ENCODE results near the gene VPS51.

Gene VPS51

DNA sequence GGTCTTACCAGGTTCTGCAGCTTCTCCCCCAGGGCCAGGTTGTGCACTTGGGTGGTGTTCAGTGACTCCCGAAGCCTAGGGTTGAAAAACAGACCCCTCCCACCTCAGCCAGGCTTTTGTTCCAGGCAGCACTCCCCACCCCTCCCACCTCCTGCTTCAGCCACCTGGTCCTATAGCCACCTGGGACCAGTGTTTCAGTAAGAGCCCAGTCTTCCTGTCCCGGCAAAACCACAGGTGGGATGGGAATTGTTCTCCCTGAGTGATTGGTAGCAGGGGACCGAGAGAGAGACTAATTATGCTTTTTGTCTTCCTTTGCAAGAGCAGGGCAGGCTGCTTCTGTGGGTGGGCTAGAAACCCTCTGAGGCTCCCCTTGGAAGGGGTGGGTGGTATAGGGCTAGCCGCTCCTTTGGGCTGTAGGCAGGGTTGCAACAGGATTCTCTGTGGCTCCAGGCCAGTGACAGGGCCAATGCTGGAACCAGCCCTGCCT is 29.2 kb upstream of the VPS51 start:
- DNase-seq (ENCODE audit: low read depth, low spot score) = no peak
- Histone ChIP-seq H3K4me3 (no peak overlapping the region), H3K9ac (ENCODE audit: insufficient read length) (no peak overlapping the region), H3K9me3 (ENCODE audit: low read depth, low read length) (no peaks in the 10 kb centered on the region), H3K36me3 (ENCODE audit: insufficient read depth, low read length) (no peaks in the 10 kb centered on the region), H3K27ac (no peak overlapping the region)
- no peak for TF ChIP-seq FOXP2 (optimal IDR thresholded peaks at IDR 0.05; ENCODE audit: control extremely low read depth, extremely low read length, insufficient read depth)
- no peak for TF ChIP-seq POLR2AphosphoS5 (IDR thresholded peaks at IDR 0.05; ENCODE audit: borderline replicate concordance, low read depth, low read length)
- TF ChIP-seq EZH2 (IDR thresholded peaks at IDR 0.05) = no peak

DNA sequence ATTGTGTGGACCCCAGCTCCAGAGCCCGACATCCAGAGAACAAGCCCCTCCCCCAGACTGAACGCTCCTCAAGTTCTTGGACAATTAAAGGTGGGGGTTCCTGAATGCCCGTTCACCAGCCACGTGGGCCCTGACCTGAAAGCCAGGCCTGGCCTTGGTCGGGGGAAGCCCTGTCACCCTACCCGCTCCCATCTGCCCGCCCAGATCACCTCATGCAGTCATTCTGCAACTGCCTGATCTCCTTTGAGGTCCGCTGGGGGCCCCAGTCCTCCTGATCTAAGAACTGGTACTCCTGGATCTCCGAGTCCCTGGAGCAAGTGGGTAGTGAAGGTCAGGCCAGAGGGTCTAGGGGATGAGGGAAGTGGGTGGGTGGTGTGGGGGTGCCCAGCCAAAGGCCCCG is 28.6 kb upstream of the VPS51 start:
- Histone ChIP-seq H3K9me3 (ENCODE audit: low read depth, low read length) (no peaks in the 10 kb centered on the region), H3K27ac (no peak overlapping the region), H3K9ac (ENCODE audit: insufficient read length) (no peak overlapping the region), H3K4me3 (no peak overlapping the region), H3K36me3 (ENCODE audit: insufficient read depth, low read length) (no peaks in the 10 kb centered on the region)
- TF ChIP-seq POLR2AphosphoS5 (IDR thresholded peaks at IDR 0.05; ENCODE audit: borderline replicate concordance, low read depth, low read length) (no peak), FOXP2 (optimal IDR thresholded peaks at IDR 0.05; ENCODE audit: control extremely low read depth, extremely low read length, insufficient read depth) (no peak), EZH2 (IDR thresholded peaks at IDR 0.05) (no peak)
- no peak for DNase-seq (ENCODE audit: low read depth, low spot score)

DNA sequence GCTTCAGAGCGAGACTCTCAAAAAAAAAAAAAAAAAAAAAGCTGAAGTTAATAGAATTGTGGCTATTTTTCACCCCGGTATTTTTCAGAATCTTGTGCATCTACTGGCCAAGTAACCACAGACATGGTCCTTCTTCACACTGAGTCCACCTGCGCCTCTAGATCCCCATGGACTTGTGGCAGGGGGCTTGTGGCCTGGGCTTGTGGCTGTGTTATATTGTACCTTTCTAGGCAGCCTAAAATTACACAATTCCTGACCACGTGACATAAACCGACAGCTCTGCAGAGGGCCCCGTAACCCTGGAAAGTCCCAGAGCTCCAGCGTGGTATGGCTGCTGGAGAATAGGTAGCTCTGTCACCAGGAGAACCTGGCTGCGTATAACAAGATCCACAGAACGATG is 26.8 kb upstream of the VPS51 start:
- DNase-seq (ENCODE audit: low read depth, low spot score) = no peak
- TF ChIP-seq EZH2 (IDR thresholded peaks at IDR 0.05) (no peak), FOXP2 (optimal IDR thresholded peaks at IDR 0.05; ENCODE audit: control extremely low read depth, extremely low read length, insufficient read depth) (no peak), POLR2AphosphoS5 (IDR thresholded peaks at IDR 0.05; ENCODE audit: borderline replicate concordance, low read depth, low read length) (no peak)
- no peak overlapping the region for H3K27ac ChIP-seq

DNA sequence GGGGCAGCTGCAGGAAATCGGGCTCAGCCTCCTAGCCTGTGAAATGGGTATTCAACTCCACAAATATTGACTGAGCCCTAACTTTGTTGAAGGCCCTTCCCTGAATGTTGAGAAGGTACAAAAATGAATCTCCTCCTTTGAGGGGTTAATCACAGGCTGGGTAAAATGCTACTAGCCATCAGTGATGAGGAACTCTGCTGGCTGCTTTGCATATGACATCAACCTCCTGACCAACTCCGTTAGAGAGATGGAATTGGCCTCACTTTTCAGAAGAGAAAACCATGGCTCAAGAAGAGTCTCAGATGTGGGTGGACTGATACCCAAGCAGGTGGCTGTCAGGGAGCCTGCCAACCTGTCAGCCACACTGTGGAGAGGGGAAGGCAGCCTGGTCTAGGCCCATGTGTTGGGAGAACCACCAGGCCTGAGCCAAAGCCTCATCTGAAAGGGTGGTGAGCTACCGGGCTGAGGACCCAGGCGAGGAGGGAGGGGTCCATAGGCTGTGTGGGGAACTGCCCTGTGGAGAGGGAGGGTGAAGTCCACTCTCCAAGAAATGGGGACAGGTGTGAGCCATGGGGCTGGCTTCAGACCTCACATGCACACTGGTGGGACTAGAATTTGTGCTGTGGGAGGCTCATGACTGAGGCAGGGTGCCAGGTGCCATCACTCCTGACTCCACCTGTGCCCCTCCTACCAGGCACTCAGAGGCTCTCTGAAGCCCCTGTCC is 23.9 kb upstream of the VPS51 start:
- no peak for DNase-seq (ENCODE audit: low read depth, low spot score)
- Histone ChIP-seq H3K36me3 (ENCODE audit: insufficient read depth, low read length) (no peaks in the 10 kb centered on the region; the same call in 1 of the 2 replicates), H3K9ac (ENCODE audit: insufficient read length) (no peak overlapping the region), H3K4me3 (no peak overlapping the region), H3K27ac (no peak overlapping the region), H3K9me3 (ENCODE audit: low read depth, low read length) (no peaks in the 10 kb centered on the region)
- TF ChIP-seq POLR2AphosphoS5 (IDR thresholded peaks at IDR 0.05; ENCODE audit: borderline replicate concordance, low read depth, low read length) = no peak
- TF ChIP-seq FOXP2 (optimal IDR thresholded peaks at IDR 0.05; ENCODE audit: control extremely low read depth, extremely low read length, insufficient read depth) = no peak
- TF ChIP-seq EZH2 (IDR thresholded peaks at IDR 0.05) = no peak

More for the DNA sequence above, 26.8 kb upstream of the VPS51 start:
- H3K36me3 ChIP-seq (ENCODE audit: insufficient read depth, low read length) = no peaks in the 10 kb centered on the region
- no peaks in the 10 kb centered on the region for H3K9me3 ChIP-seq (ENCODE audit: low read depth, low read length)
- no peak overlapping the region for H3K9ac ChIP-seq (ENCODE audit: insufficient read length)
- H3K4me3 ChIP-seq = no peak overlapping the region

DNA sequence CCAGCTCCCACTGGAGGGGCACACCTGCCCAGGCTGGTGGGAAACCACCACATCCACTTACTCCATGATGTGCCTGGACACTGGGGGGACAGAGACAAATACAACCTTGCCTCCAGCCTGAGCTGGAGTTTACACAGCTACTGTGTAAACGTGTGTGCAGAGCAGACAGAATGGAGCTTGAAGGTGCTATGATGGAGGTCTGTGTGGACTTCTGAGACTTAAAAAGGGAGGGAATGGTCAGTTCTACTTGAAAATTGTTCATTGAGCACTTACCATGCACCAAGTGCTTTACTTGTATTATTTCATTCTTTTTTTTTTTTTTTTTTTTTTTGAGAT is 23.4 kb upstream of the VPS51 start:
- Histone ChIP-seq H3K4me3 (no peak overlapping the region), H3K27ac (no peak overlapping the region), H3K9ac (ENCODE audit: insufficient read length) (no peak overlapping the region), H3K9me3 (ENCODE audit: low read depth, low read length) (no peaks in the 10 kb centered on the region), H3K36me3 (ENCODE audit: insufficient read depth, low read length) (peaks cover 4% of the 10 kb centered on the region; the same call in 1 of the 2 replicates)
- TF ChIP-seq FOXP2 (optimal IDR thresholded peaks at IDR 0.05; ENCODE audit: control extremely low read depth, extremely low read length, insufficient read depth) (no peak), POLR2AphosphoS5 (IDR thresholded peaks at IDR 0.05; ENCODE audit: borderline replicate concordance, low read depth, low read length) (no peak), EZH2 (IDR thresholded peaks at IDR 0.05) (no peak)
- DNase-seq (ENCODE audit: low read depth, low spot score) = no peak

DNA sequence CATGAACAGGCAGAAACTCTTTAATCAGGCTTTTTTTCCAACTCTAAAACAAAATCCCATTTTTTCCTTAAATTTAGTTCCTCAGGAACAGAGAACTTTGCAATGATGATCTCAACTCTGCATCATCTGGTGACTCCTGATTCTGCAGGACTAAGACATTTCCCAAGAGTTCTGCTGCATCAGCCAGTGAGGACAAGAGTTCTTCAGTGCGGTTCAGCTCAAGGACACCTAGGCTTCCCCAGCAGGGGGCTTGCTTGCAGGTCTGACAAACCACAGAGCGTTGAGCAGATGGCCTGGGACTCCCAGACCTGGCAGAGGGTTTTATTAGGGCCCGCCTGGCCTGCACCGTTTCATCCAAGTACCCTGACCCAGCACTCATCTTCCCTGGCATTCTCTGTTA is 18.6 kb upstream of the VPS51 start:
- no peak for DNase-seq (ENCODE audit: low read depth, low spot score)
- H3K36me3 ChIP-seq (ENCODE audit: insufficient read depth, low read length) = peaks cover 44% of the 10 kb centered on the region

DNA sequence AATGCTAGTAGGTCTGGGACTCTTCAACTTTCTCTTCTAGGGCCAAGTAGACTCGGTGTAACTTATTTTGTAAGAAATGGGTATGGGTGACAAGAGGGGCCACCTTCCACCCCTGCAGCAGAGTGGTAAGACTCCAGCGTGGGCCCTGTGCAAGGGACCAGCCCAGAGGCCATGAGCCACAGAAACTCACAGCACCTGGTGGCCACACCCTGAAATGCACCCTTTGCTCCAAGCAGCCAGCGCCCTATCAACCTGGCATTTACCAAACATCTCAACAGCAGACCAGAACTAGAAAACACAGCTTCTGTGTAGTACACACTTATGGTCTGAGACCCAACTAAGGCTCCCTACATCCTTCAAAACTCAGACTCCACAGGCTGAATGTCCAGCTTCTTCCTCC is 17.9 kb upstream of the VPS51 start:
- Histone ChIP-seq H3K9ac (ENCODE audit: insufficient read length) (no peak overlapping the region), H3K4me3 (no peak overlapping the region), H3K36me3 (ENCODE audit: insufficient read depth, low read length) (peaks cover 44% of the 10 kb centered on the region), H3K9me3 (ENCODE audit: low read depth, low read length) (no peaks in the 10 kb centered on the region), H3K27ac (no peak overlapping the region)
- TF ChIP-seq POLR2AphosphoS5 (IDR thresholded peaks at IDR 0.05; ENCODE audit: borderline replicate concordance, low read depth, low read length) = no peak
- TF ChIP-seq FOXP2 (optimal IDR thresholded peaks at IDR 0.05; ENCODE audit: control extremely low read depth, extremely low read length, insufficient read depth) = no peak
- no peak for TF ChIP-seq EZH2 (IDR thresholded peaks at IDR 0.05)
- no peak for DNase-seq (ENCODE audit: low read depth, low spot score)

More for the DNA sequence above, 18.6 kb upstream of the VPS51 start:
- H3K27ac ChIP-seq = no peak overlapping the region
- H3K4me3 ChIP-seq = no peak overlapping the region
- TF ChIP-seq EZH2 (IDR thresholded peaks at IDR 0.05) (no peak), FOXP2 (optimal IDR thresholded peaks at IDR 0.05; ENCODE audit: control extremely low read depth, extremely low read length, insufficient read depth) (no peak), POLR2AphosphoS5 (IDR thresholded peaks at IDR 0.05; ENCODE audit: borderline replicate concordance, low read depth, low read length) (no peak)
- no peaks in the 10 kb centered on the region for H3K9me3 ChIP-seq (ENCODE audit: low read depth, low read length)
- no peak overlapping the region for H3K9ac ChIP-seq (ENCODE audit: insufficient read length)

DNA sequence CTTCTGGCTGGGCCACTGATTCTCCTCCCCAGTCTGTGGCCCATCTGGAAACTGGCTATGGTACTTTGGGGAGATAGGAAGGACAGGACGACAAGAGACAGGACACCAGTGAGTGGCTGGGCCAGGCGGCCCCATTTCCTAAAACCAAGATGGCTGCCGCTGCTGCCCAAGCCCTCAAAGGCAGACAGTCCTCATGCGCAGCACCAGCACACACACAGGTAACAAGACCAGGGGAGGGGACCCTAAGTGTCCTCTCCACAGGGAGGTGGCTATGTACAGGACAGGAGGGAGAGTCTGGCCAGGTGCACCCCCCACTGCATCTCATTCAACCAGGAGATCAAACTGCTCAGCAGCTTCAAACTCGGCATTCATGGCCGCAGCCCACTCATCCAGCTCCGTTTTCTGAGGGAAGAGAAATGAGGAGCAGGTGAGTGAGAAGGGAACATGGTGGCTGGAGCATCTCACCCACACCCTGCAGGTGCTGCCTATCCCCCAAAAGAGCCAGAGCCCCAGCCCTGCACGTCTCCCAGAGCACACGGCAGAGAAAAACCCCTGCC is 17.1 kb upstream of the VPS51 start:
- Histone ChIP-seq H3K9me3 (ENCODE audit: low read depth, low read length) (no peaks in the 10 kb centered on the region), H3K27ac (no peak overlapping the region), H3K9ac (ENCODE audit: insufficient read length) (no peak overlapping the region), H3K36me3 (ENCODE audit: insufficient read depth, low read length) (peaks cover 44% of the 10 kb centered on the region), H3K4me3 (no peak overlapping the region)
- no peak for DNase-seq (ENCODE audit: low read depth, low spot score)
- no peak for TF ChIP-seq EZH2 (IDR thresholded peaks at IDR 0.05)
- no peak for TF ChIP-seq FOXP2 (optimal IDR thresholded peaks at IDR 0.05; ENCODE audit: control extremely low read depth, extremely low read length, insufficient read depth)
- TF ChIP-seq POLR2AphosphoS5 (IDR thresholded peaks at IDR 0.05; ENCODE audit: borderline replicate concordance, low read depth, low read length) = no peak

Data from SK-N-MC (cell line).